HG03108 (cell line): ENCODE measurements around the gene KRAS.

Source experiments
- ATAC-seq: cut with Tn5 transposase; IDR thresholded peaks from one replicate; pipeline ENCODE4 v1.9.1; 2021; ENCODE audit warnings: moderate library complexity; ENCODE audit not compliant: unreplicated experiment

KRAS gene

GRCh38 chr12:25197608-25198007 lies 53.1 kb downstream of the KRAS start:
- ATAC-seq: no peak

DNA sequence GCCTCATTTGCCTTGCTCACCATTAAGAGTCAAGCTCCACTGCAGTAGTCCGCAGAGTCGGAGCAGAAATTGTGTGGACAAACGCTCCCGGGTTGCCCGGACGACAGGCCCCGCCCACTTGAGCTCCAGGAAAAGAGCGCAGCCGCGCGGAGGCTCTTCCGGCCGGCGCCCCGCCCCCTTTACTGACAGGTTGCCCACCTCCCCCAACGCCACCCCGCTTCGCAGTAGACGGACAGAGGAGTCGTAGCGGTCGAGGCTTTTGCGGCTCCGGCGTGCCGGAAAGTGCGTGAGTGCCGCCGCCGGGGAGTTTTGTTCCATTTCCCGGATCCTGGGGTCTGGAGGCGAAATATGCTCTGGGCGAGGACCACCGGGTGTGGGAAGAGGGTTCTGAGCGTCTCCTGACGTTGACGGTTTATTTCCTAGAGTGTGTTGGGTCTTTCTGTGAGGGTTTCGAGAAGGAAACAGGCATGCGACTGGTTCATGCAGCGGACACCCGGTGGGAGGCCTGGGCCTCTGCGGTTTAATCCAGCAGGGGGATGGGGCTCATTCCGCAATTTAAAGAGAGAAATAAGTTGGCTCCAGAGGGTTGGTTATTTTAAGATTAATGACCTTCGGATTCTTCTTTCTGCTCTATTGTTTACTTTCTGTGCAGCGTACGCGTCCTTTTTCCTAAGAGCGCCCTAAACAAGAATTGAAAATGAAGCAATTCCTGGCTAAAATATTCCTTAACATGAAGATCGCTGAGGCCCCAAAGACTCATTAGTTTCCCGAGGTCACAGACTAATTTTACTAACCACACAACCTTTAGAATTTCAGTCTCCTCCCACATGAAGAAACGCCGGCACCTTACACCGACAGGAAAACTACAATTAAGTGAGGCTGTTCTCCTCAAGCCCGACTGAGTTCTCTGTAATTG lies 55.4 kb downstream of the KRAS start, which contains the start of the genes DNAI7 and ETFRF1:
TSS of gene DNAI7 (minus strand) at position 105 of the 916 bp plus-strand sequence. CDS start at position 23, 82 bp downstream.
TSS of gene ETFRF1 (plus strand) at position 182 of the 916 bp plus-strand sequence. CDS start 8,720 bp downstream, outside the sequence.
- peak; percentile 96 for ATAC-seq

- no peak for ATAC-seq
These were observed 56.0 kb downstream of the KRAS start for GRCh38 chr12:25194722-25195055.

GRCh38 chr12:25194214-25194613 lies 56.5 kb downstream of the KRAS start:
- no peak for ATAC-seq

- ATAC-seq: no peak
These were observed 59.9 kb downstream of the KRAS start for GRCh38 chr12:25190793-25191192.

DNA sequence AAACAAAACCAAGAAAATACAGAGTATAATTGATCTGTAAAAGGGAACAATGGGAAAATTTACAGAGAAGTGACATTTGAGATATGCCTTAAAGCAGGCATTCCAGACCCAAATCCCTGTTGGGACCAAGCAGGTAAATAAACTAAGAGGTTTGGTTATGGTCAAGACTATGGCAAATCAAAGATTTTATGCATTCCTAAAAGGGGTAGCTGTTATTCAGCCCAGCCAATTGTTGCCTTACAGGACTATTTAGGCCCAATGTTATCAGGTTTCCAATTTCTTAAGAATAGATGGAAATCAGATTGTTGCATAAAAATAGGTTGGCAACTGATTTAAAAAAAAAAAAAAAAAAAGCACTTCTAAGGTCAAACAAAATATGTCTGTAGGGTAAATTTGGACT lies 61.1 kb downstream of the KRAS start:
- no peak for ATAC-seq

DNA sequence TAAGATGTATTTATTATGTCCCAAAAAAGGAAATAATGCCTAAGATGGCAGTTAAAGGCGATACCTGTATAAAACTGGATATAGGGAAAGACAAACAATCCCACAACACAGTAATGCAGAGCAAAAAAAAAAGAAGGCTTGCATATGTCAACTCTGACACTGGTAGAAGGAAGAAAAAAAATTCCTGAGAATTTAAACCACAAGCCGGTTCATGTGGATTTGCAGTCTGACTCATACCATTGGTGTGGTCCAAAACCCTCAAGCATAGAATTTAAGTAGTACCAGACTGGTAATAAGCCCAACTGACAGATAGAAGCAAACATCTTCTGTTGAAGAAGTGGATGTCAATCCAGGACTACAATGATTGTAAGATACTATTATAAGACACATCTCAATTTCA lies 62.9 kb downstream of the KRAS start:
- ATAC-seq: no peak

- ATAC-seq: no peak
These were observed 63.8 kb downstream of the KRAS start for GRCh38 chr12:25186788-25187402.

DNA sequence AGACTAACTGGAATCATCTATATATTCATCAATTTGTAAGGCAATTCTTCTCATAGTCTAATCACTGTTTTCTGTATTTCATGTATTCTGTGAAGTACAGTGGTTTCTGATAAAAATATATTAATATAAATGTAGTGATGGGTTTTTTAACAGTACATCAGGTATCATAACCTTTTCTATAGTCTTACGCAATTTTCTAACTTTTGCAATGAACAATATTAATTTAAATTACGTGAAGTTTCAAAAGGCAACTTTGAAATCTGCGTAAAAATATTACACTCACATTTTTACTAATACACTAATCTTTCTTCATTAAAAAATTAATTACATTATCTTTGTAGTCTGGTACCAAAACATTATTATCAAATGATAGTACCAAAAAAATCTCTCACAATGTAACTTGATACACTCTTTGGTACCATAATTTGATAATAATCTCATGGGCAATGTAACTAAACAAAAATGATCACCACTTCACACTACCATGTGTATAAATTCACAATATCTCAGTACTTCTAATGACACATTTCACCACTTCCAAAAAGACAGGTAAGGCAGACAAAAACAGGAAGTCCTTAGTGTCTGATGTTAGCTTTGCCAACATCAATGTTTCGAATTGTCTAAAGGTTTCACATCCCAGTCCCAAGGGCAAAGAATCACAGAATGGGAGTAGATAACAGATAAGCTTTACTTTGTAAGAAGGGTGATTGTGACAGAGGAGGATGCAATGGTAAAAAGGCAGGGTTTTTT lies 64.5 kb downstream of the KRAS start:
- peak; percentile 55 for ATAC-seq

DNA sequence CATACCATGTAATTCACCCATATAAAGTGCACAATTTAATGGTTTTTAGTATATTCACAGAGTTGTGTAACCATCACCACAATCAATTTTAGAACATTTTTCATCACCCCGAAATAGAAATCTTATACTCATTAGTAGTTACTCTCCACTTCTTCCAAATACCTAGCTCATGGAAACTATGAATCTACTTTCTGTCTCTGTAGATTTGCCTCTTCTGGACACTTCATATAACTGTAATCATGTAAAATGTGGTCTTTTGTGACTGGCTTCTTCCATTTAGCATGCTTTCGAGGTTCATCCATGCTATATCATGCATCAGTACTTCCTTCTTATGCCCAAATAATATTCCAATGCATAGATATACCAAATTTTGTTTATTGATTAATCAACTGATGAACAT lies 66.6 kb downstream of the KRAS start:
- ATAC-seq: no peak

- ATAC-seq: no peak
These were observed 68.0 kb downstream of the KRAS start for GRCh38 chr12:25182765-25183164.

GRCh38 chr12:25162866-25163265 lies 87.9 kb downstream of the KRAS start:
- no peak for ATAC-seq

GRCh38 chr12:25156061-25156460 lies 94.7 kb downstream of the KRAS start:
- ATAC-seq: no peak

DNA sequence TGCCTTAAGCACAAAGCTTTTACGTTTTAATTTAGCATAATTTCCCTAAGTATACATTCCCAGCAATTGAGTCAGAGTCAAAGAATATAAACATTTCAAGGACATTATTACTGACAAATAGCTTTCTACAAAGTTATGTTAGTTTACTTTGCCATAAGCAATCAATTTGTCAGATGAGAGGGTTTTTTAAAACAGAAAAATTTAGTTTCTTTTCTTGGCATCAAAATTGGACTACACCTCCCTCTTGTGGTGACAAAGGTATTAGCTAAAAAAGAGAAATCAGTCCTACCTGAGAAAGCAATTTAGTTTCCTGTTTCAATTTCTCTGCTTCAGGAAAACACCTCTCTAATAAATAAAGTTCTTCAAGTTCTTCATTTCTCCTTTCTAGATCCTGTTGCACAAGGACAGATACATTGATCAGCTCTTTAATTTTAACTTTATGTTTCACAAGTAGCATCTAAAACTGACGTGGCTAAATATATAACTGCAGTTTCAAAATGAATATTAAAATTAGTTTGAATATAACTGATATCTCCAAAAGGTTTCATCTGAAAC lies 95.6 kb downstream of the KRAS start:
- ATAC-seq: peak; percentile 50
